Mammary epithelial cell (primary cell): ENCODE results near the gene OLFML2B.

Experiments
- CTCF ChIP-seq, 2 donors: IDR thresholded peaks in 1 of 2; conservative IDR thresholded peaks in 1 of 2; 2 replicates each; pipeline ENCODE4 v1.5.1; 2011 to 2012; ENCODE audit warnings: inconsistent platforms in 2 of 2, low read length in 2 of 2, mild to moderate bottlenecking in 2 of 2, control low read depth in 1 of 2, low read depth in 1 of 2; ENCODE audit not compliant: insufficient read depth in 1 of 2; ENCODE audit errors: extremely low read depth in 1 of 2
- EZH2 ChIP-seq: IDR thresholded peaks from 2 replicates; pipeline ENCODE4 v1.6.1; 2012; ENCODE audit warnings: low read length, inconsistent platforms, borderline replicate concordance

DNA sequence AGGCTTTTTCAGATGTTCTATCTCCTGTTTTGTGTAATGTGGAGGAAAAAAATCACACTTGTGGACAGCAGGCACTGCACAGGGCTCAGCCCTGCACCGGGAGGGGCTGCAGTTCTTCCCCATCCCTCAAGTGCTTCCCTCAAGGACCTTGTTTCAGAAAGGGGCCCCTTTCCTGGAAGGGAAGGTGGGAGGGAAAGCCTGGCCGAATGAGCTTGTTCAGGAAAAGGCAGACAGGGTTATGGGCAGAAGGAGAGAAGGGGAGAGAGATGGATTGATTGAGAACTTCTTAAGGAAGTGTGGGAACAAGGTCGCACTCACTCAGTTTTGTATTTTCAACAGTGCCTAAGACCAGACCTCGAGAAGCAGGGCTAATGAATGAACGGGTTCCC, 41.2 kb downstream of the OLFML2B start:
- TF ChIP-seq CTCF (conservative IDR thresholded peaks at IDR 0.05 in 1 of 2, IDR thresholded peaks at IDR 0.05 in 1 of 2; ENCODE audit: extremely low read depth in 1 of 2, insufficient read depth in 1 of 2, low read depth in 1 of 2, low read length in 2 of 2) (no peak), EZH2 (no peak)
